ENCODE measurements around the gene ARHGAP29.

GRCh38 chr1:94205639-94206038 lies 31.7 kb downstream of the ARHGAP29 start:
- TF ChIP-seq, protein P1, sequence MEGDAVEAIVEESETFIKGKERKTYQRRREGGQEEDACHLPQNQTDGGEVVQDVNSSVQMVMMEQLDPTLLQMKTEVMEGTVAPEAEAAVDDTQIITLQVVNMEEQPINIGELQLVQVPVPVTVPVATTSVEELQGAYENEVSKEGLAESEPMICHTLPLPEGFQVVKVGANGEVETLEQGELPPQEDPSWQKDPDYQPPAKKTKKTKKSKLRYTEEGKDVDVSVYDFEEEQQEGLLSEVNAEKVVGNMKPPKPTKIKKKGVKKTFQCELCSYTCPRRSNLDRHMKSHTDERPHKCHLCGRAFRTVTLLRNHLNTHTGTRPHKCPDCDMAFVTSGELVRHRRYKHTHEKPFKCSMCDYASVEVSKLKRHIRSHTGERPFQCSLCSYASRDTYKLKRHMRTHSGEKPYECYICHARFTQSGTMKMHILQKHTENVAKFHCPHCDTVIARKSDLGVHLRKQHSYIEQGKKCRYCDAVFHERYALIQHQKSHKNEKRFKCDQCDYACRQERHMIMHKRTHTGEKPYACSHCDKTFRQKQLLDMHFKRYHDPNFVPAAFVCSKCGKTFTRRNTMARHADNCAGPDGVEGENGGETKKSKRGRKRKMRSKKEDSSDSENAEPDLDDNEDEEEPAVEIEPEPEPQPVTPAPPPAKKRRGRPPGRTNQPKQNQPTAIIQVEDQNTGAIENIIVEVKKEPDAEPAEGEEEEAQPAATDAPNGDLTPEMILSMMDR (IDR thresholded peaks at IDR 0.05; ENCODE audit: insufficient read depth, low read depth, low read length): no peak
- TF ChIP-seq EZH2 (IDR thresholded peaks at IDR 0.05; ENCODE audit: insufficient read depth, low read length): no peak

Measured in astrocyte (in vitro differentiated cells and primary cell).